HuH-7 (cell line): ENCODE data around the gene FBXO3.
"Not testable (repeated sequence)": the region's sequence is repeated elsewhere in the genome, so short reads cannot be mapped to it uniquely, and the experiment has no call there.

Experiments used
- DNase-seq: peaks from one replicate; pipeline ENCODE4 v3.0.0; 2011; ENCODE audit warnings: low spot score

Gene FBXO3, protein sequence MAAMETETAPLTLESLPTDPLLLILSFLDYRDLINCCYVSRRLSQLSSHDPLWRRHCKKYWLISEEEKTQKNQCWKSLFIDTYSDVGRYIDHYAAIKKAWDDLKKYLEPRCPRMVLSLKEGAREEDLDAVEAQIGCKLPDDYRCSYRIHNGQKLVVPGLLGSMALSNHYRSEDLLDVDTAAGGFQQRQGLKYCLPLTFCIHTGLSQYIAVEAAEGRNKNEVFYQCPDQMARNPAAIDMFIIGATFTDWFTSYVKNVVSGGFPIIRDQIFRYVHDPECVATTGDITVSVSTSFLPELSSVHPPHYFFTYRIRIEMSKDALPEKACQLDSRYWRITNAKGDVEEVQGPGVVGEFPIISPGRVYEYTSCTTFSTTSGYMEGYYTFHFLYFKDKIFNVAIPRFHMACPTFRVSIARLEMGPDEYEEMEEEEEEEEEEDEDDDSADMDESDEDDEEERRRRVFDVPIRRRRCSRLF

GRCh38 chr11:33773987-33774735, at the start of gene FBXO3:
TSS of gene FBXO3 (minus strand) at chr11:33774520. CDS start at chr11:33774497, 23 bp downstream.
- peak; percentile 73 for DNase-seq

DNA sequence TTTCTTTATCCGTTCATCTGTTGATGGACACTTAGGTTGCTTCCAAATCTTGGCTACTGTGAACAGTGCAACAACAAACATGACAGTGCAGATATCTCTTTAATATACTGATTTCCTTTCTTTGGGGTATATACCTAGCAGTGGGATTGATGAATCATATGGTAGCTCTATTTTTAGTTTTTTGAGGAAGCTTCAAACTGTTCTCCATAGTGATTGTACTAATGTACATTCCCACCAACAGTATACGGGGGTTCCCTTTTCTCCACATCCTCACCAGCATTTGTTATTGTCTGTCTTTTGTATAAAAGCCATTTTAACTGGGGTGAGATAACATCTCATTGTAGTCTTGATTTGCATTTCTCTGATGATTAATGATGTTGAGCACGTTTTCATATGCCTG, 48.7 kb upstream of the FBXO3 start:
- DNase-seq = not testable (repeated sequence)

DNA sequence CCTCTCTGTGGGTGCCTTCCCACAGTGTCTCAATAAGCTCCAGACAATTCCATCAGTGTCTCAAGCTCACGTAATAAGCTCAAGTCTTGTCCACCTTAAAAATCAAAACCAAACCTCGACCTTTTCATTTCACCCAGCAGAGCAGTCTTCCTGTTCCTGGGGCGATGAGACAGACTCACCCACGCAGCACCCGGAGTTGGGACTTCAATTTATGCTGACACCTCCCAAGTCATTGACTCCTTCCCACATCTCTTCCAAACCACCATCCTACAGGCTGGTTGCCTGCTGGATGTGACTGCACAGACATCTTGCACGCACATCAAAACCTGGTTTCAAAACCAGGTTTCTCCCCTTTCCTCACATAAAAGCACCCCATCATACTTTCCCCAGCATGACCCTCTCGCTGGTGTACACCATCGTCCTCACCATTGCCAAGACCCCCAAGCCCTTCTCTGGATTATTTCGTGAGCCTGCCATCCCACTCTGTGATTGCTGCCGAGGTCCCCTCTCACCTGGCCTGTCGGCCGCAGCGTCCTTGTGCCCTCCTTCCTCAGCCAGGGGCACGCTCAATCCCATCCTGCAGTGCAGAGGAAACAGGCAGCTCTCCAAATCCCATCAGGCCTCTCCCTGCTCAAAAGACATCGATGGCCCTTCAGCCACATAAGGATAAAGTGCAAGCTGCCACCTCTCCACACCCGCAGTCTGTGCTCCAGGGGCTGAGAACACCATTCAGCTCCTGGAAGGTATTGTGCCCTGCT, 45.1 kb upstream of the FBXO3 start:
- DNase-seq = no peak

- DNase-seq = peak; percentile 46
These were observed 34.0 kb upstream of the FBXO3 start for GRCh38 chr11:33808228-33808828.

GRCh38 chr11:33804471-33804870, 30.2 kb upstream of the FBXO3 start:
- DNase-seq = no peak

DNA sequence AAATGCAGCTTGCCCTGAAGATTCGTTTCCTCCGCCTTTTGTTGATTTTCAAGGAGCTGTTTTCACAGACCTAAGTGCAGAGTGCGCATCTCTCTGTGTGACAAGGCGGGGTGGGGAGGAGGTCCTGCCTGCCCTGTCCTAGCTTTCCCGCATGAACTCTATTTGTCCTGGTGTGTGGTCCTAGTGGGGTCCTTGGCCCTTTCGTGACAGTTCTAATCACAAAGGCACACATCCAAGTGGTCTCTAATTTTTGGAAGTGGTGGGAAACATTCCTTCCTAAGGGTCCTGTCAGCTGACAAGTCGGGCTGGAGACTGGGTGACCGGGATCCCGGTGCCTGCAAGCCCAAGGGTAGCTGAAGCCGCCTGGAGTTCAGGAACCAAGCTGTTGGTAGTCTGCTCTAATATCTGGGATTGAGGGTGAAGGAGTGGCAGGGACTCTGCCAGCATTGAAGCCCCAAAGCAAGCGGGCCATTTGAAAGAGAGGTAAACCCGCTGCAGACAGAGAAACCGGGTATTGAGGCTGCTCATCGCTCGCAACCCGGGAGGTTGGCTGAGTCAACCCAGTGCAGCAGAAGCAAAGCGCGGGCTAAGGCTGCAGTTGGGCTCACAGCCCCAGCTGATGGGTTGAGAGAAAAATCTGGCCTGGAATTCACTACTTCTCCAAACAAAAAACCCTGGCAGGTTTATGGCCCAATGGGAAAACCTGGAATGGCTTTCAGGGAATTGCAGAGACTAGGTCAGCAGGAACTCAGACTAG, 28.1 kb upstream of the FBXO3 start:
- peak; percentile 15 for DNase-seq

- no peak for DNase-seq
These were observed 27.5 kb upstream of the FBXO3 start for GRCh38 chr11:33801821-33802193.

GRCh38 chr11:33797879-33798278, 23.6 kb upstream of the FBXO3 start:
- no peak for DNase-seq

DNA sequence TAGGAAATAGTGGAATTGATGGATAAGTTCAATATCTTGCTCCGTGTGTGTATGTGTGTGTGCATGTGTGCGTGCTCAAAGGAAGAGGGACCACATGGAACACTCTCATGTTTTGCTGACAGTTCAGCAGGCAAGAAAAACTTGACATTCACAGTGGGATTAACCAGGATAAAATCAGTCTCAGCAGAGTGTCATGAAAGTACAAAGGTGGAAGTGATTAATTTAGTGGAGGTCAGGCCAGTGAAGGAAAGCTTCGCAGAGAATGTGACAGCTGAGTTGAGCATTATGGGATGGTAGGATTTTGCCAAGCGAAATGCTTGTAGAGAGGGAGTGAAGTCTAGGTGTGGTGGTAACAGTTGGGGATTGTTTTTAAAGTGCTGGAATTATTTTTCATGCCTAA, 15.7 kb upstream of the FBXO3 start:
- DNase-seq = no peak

- DNase-seq = not testable (repeated sequence)
These were observed 13.8 kb upstream of the FBXO3 start for GRCh38 chr11:33788095-33788494.

GRCh38 chr11:33787076-33787475, 12.8 kb upstream of the FBXO3 start:
- DNase-seq = no peak

- no peak for DNase-seq
These were observed 11.3 kb upstream of the FBXO3 start for GRCh38 chr11:33785609-33786008.

- DNase-seq = no peak
These were observed 5.7 kb upstream of the FBXO3 start for GRCh38 chr11:33779849-33780528.

GRCh38 chr11:33778675-33779074, 4.4 kb upstream of the FBXO3 start:
- DNase-seq = no peak

GRCh38 chr11:33777906-33778305, 3.6 kb upstream of the FBXO3 start:
- no peak for DNase-seq

GRCh38 chr11:33775832-33776470, 1.6 kb upstream of the FBXO3 start:
- DNase-seq = no peak

DNA sequence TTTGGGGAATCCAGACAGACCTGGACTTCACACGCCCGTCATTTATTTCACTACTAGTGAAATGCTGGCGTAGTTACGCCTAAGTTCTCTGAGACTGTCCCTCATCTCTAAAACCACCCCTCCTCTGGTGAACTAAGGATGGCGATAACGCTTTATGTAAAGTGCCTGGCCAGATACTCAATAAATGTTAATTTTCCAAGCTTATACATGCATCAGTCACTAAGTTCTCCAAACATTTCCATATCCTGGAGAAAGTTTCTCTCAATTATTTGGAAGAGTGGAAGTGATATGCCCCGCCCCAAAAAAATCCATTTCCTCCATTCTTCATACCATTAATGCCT, 1.1 kb upstream of the FBXO3 start:
- DNase-seq = no peak

GRCh38 chr11:33774736-33775466, 581 bp upstream of the FBXO3 start:
- DNase-seq = no peak

GRCh38 chr11:33773404-33773986, 825 bp downstream of the FBXO3 start:
- DNase-seq = no peak
